Smooth muscle cell (in vitro differentiated cells): ENCODE measurements around the gene JAZF1. TPM values are rescaled to one million over a fixed set of nuclear protein-coding genes. Genes with fewer than 3 reads are reported as not detected.

Experiments
- DNase-seq: peaks from one replicate; lab custom pipeline; 2025; ENCODE audit not compliant: unreplicated experiment; lab: John Stamatoyannopoulos, UW
- H2AFZ ChIP-seq: fragments of 200-600 bp; sonication (generic); 2 replicates; pipeline ENCODE4 v1.6.0; 2016; ENCODE audit warnings: antibody characterized with exemption, low read depth, mild to moderate bottlenecking
- H3F3A ChIP-seq: fragments of 200-600 bp; sonication (generic); 2 replicates; pipeline ENCODE4 v1.6.0; 2017; ENCODE audit warnings: antibody characterized with exemption, low read depth
- H3K27ac ChIP-seq: fragments of 200-600 bp; sonication (generic); 2 replicates; pipeline ENCODE4 v1.5.1; 2016; ENCODE audit warnings: low read depth, mild to moderate bottlenecking
- H3K27me3 ChIP-seq: fragments of 200-600 bp; sonication (generic); 2 replicates; pipeline ENCODE4 v1.6.1; 2016; ENCODE audit warnings: low read depth, mild to moderate bottlenecking
- H3K36me3 ChIP-seq: fragments of 200-600 bp; sonication (generic); 2 replicates; pipeline ENCODE4 v1.5.1; 2016; ENCODE audit warnings: low read depth
- H3K4me1 ChIP-seq: fragments of 200-600 bp; sonication (generic); 2 replicates; pipeline ENCODE4 v1.5.1; 2016; ENCODE audit warnings: low read depth
- H3K4me2 ChIP-seq: fragments of 200-600 bp; sonication (generic); 2 replicates; pipeline ENCODE4 v1.6.0; 2016; ENCODE audit warnings: mild to moderate bottlenecking
- H3K4me3 ChIP-seq: fragments of 200-600 bp; sonication (generic); 2 replicates; pipeline ENCODE4 v1.5.1; 2016; ENCODE audit warnings: mild to moderate bottlenecking
- H3K79me2 ChIP-seq: fragments of 200-600 bp; sonication (generic); 2 replicates; pipeline ENCODE4 v1.6.0; 2016; ENCODE audit warnings: low read depth, mild to moderate bottlenecking
- H3K9ac ChIP-seq: fragments of 200-600 bp; sonication (generic); 2 replicates; pipeline ENCODE4 v1.6.0; 2016; ENCODE audit warnings: low read depth
- H3K9me3 ChIP-seq: fragments of 200-600 bp; sonication (generic); replicated peaks from 2 replicates; pipeline ENCODE4 v1.5.1; 2016; ENCODE audit warnings: low read depth
- H4K20me1 ChIP-seq: fragments of 200-600 bp; sonication (generic); 2 replicates; pipeline ENCODE4 v1.6.0; 2016; ENCODE audit warnings: low read depth
- WGBS: methylation state at CpG from one replicate; pipeline ENCODE4 v1.1.7; 2016; ENCODE audit warnings: low lambda C conversion rate; 5-methylcytosine and 5-hydroxymethylcytosine counted together
- polyA plus RNA-seq: library from polyadenylated mRNA; unstranded; fragments of >200 nt; fragmentation: Nextera tagmentation; extraction: Ambion mirVana; gene quantifications from 2 replicates; pipeline ENCODE4 v1.2.1, GENCODE V29; 2016
- total RNA-seq: library from RNA; depleted of rRNA; stranded (reverse); fragments of >200 nt; gene quantifications from 2 replicates; pipeline ENCODE4 v1.2.3, GENCODE V29; 2014
- TF ChIP-seq, protein P1 (sequence below): fragments of 200-600 bp; sonication (generic); IDR thresholded peaks from 2 replicates; pipeline ENCODE4 v1.5.1; 2017; ENCODE audit warnings: borderline replicate concordance, mild to moderate bottlenecking, antibody characterized with exemption; ENCODE audit not compliant: insufficient read depth, poor library complexity, severe bottlenecking

Gene JAZF1
- total and polyA plus RNA-seq, 2 experiments from 2014 or later = 17.4 to 18.0 TPM

GRCh38 chr7:28048694-28049093 is 131.9 kb downstream of the JAZF1 start:
- Histone ChIP-seq H3F3A (no peaks in the 10 kb centered on the region), H4K20me1 (no peaks in the 10 kb centered on the region), H3K79me2 (peaks cover 35% of the 10 kb centered on the region), H3K27me3 (no peaks in the 10 kb centered on the region), H3K9ac (no peak overlapping the region), H3K36me3 (no peaks in the 10 kb centered on the region), H3K4me1 (peaks cover 8% of the 10 kb centered on the region), H3K4me2 (no peak overlapping the region), H3K9me3 (no peaks in the 10 kb centered on the region), H2AFZ (no peak overlapping the region), H3K4me3 (no peak overlapping the region), H3K27ac (no peak overlapping the region)
- WGBS = 93% methylated on average over 2 of the region's 2 CpGs
- no peak for DNase-seq
- TF ChIP-seq, protein P1, sequence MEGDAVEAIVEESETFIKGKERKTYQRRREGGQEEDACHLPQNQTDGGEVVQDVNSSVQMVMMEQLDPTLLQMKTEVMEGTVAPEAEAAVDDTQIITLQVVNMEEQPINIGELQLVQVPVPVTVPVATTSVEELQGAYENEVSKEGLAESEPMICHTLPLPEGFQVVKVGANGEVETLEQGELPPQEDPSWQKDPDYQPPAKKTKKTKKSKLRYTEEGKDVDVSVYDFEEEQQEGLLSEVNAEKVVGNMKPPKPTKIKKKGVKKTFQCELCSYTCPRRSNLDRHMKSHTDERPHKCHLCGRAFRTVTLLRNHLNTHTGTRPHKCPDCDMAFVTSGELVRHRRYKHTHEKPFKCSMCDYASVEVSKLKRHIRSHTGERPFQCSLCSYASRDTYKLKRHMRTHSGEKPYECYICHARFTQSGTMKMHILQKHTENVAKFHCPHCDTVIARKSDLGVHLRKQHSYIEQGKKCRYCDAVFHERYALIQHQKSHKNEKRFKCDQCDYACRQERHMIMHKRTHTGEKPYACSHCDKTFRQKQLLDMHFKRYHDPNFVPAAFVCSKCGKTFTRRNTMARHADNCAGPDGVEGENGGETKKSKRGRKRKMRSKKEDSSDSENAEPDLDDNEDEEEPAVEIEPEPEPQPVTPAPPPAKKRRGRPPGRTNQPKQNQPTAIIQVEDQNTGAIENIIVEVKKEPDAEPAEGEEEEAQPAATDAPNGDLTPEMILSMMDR = no peak

DNA sequence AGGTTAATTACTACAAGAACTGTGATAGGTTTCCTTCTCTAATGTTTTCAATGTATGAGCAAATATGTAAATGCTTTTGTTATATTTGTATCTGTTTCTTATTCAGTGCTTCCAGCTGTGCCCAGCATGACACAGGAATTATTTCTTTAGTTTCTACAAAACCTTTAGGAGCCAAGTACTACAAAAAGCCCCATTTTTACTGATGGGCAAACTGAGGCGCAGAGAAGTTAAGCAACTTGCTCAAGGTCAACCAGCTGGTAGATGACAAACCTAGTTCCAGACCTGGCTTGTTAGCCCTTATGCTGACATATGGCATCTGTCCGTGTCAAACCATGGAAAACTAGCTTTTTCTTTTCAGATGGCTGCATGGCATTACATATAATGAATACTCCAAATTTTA is 134.6 kb downstream of the JAZF1 start:
- Histone ChIP-seq H3K4me1 (peaks cover 10% of the 10 kb centered on the region), H3K27ac (no peak overlapping the region), H3K4me2 (no peak overlapping the region), H3K9ac (no peak overlapping the region), H3K27me3 (no peaks in the 10 kb centered on the region), H4K20me1 (no peaks in the 10 kb centered on the region), H3K4me3 (no peak overlapping the region), H3F3A (peaks cover 4% of the 10 kb centered on the region), H2AFZ (no peak overlapping the region), H3K36me3 (no peaks in the 10 kb centered on the region), H3K79me2 (peaks cover 20% of the 10 kb centered on the region), H3K9me3 (no peaks in the 10 kb centered on the region)
- 96% methylated on average over 2 of the region's 2 CpGs for WGBS
- DNase-seq = no peak
- TF ChIP-seq, protein P1 = no peak

DNA sequence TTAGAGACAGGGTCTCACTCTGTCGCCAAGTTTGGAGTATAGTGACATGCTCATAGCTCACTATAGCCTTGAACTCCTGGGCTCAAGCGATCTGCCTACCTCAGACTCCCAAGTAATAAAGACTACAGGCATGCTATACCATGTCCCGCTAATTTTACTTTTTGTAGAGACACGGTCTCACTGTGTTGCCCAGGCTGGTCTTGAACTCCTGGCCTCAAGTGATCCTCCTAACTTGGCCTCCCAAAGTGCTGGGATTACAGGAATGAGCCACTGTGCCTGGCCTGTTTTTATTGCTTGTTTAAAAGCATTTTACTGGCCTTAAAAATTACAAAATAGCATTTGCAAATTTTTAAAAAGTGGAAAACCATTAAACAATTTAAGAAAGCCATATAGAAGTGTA is 135.0 kb downstream of the JAZF1 start:
- Histone ChIP-seq H3K4me3 (no peak overlapping the region), H3K27me3 (no peaks in the 10 kb centered on the region), H3K79me2 (peaks cover 17% of the 10 kb centered on the region), H3K9ac (no peak overlapping the region), H3K4me1 (peaks cover 10% of the 10 kb centered on the region), H3K4me2 (no peak overlapping the region), H3F3A (peaks cover 4% of the 10 kb centered on the region), H3K27ac (no peak overlapping the region), H3K36me3 (no peaks in the 10 kb centered on the region), H3K9me3 (no peaks in the 10 kb centered on the region), H2AFZ (no peak overlapping the region), H4K20me1 (no peaks in the 10 kb centered on the region)
- WGBS = 91% methylated on average over 4 of the region's 4 CpGs
- DNase-seq = no peak
- TF ChIP-seq, protein P1 = no peak

DNA sequence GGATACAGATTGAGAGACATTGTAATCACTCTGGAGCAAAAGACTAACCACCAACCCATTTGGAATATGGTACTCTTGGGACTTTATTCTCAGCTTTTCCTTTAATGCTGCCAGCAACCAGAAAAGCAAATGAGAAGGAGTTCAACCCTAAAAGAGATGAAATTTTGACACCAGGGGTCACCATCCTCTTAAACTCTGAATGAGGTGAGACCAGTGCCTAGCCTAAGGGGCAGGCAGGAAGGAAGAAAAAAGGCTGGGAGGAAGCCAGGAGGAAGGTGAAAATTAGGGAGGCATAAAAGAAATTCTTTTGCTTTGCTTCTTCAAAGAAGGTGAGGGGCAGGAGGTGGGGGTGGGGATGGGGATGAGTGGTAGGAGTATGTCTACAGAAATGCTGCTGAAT is 135.8 kb downstream of the JAZF1 start:
- H3K4me1 ChIP-seq = peaks cover 10% of the 10 kb centered on the region
- H3K27me3 ChIP-seq = no peaks in the 10 kb centered on the region
- no peaks in the 10 kb centered on the region for H3K9me3 ChIP-seq
- H3K27ac ChIP-seq = no peak overlapping the region
- H2AFZ ChIP-seq = no peak overlapping the region
- no peak overlapping the region for H3K4me2 ChIP-seq
- peaks cover 4% of the 10 kb centered on the region for H3F3A ChIP-seq
- no peak overlapping the region for H3K4me3 ChIP-seq
- H3K79me2 ChIP-seq = peaks cover 17% of the 10 kb centered on the region
- no peak for DNase-seq
- H3K9ac ChIP-seq = no peak overlapping the region
- no peaks in the 10 kb centered on the region for H4K20me1 ChIP-seq
- no peaks in the 10 kb centered on the region for H3K36me3 ChIP-seq
- TF ChIP-seq, protein P1 = no peak
